ENCODE measurements around the gene CRTAP. TPM values are rescaled to one million over a fixed set of nuclear protein-coding genes. Genes with fewer than 3 reads are reported as not detected.
"Not testable (repeated sequence)": the region's sequence is repeated elsewhere in the genome, so short reads cannot be mapped to it uniquely, and the experiment has no call there.

CRTAP gene
- total RNA-seq, 6 experiments from 2014 or later: 261 to 322 (median 296) TPM

- TF ChIP-seq CTCF (IDR thresholded peaks at IDR 0.05): no peak
- Mint-ChIP-seq H3K4me1 (ENCODE audit: low read depth) (peaks cover 10% of the 10 kb centered on the region), H3K27me3 (ENCODE audit: insufficient read depth) (peaks cover 23% of the 10 kb centered on the region), H3K27ac (no peak overlapping the region), H3K4me3 (no peak overlapping the region), H3K36me3 (ENCODE audit: low read depth) (no peaks in the 10 kb centered on the region), H3K9me3 (no peaks in the 10 kb centered on the region)
- DNase-seq: no peak
Measured at GRCh38 chr3:33159981-33160380, 46.2 kb downstream of the CRTAP start.

GRCh38 chr3:33162621-33163020 lies 48.8 kb downstream of the CRTAP start:
- H3K27ac Mint-ChIP-seq; H3K9me3 Mint-ChIP-seq; DNase-seq; H3K4me3 Mint-ChIP-seq; H3K36me3 Mint-ChIP-seq (ENCODE audit: low read depth); H3K4me1 Mint-ChIP-seq (ENCODE audit: low read depth): not testable (repeated sequence)
- H3K27me3 Mint-ChIP-seq (ENCODE audit: insufficient read depth): peaks cover 18% of the 10 kb centered on the region

- Mint-ChIP-seq H3K27ac (no peak overlapping the region), H3K9me3 (no peaks in the 10 kb centered on the region), H3K4me3 (no peak overlapping the region), H3K27me3 (ENCODE audit: insufficient read depth) (peaks cover 15% of the 10 kb centered on the region), H3K4me1 (ENCODE audit: low read depth) (no peaks in the 10 kb centered on the region), H3K36me3 (ENCODE audit: low read depth) (no peaks in the 10 kb centered on the region)
- TF ChIP-seq CTCF (IDR thresholded peaks at IDR 0.05): no peak
- no peak for DNase-seq
Measured at GRCh38 chr3:33165372-33165771, 51.6 kb downstream of the CRTAP start.

GRCh38 chr3:33166095-33166494 lies 52.3 kb downstream of the CRTAP start:
- TF ChIP-seq CTCF (IDR thresholded peaks at IDR 0.05): no peak
- Mint-ChIP-seq H3K27me3 (ENCODE audit: insufficient read depth) (peaks cover 12% of the 10 kb centered on the region; the same call in 1 of the 2 replicates), H3K4me1 (ENCODE audit: low read depth) (no peaks in the 10 kb centered on the region), H3K9me3 (no peaks in the 10 kb centered on the region), H3K27ac (no peak overlapping the region), H3K4me3 (no peak overlapping the region), H3K36me3 (ENCODE audit: low read depth) (no peaks in the 10 kb centered on the region)
- no peak for DNase-seq

GRCh38 chr3:33167284-33167683 lies 53.5 kb downstream of the CRTAP start:
- no peaks in the 10 kb centered on the region for H3K36me3 Mint-ChIP-seq (ENCODE audit: low read depth)
- no peak for DNase-seq
- no peaks in the 10 kb centered on the region for H3K4me1 Mint-ChIP-seq (ENCODE audit: low read depth)
- H3K4me3 Mint-ChIP-seq: no peak overlapping the region
- no peaks in the 10 kb centered on the region for H3K9me3 Mint-ChIP-seq
- no peak for TF ChIP-seq CTCF (IDR thresholded peaks at IDR 0.05)
- H3K27ac Mint-ChIP-seq: no peak overlapping the region
- peaks cover 14% of the 10 kb centered on the region; the same call in 1 of the 2 replicates for H3K27me3 Mint-ChIP-seq (ENCODE audit: insufficient read depth)

- H3K4me1 Mint-ChIP-seq (ENCODE audit: low read depth): no peaks in the 10 kb centered on the region
Measured at GRCh38 chr3:33167716-33168336, 54.0 kb downstream of the CRTAP start.

More at GRCh38 chr3:33167716-33168336, 54.0 kb downstream of the CRTAP start:
- Mint-ChIP-seq H3K4me3 (no peak overlapping the region), H3K27me3 (ENCODE audit: insufficient read depth) (peaks cover 16% of the 10 kb centered on the region; the same call in 1 of the 2 replicates), H3K27ac (no peak overlapping the region), H3K9me3 (no peaks in the 10 kb centered on the region), H3K36me3 (ENCODE audit: low read depth) (no peaks in the 10 kb centered on the region)
- no peak for TF ChIP-seq CTCF (IDR thresholded peaks at IDR 0.05)
- no peak for DNase-seq
